Hematopoietic multipotent progenitor cell treated with erythropoietin and hydrocortisone succinate and interleukin-3 and kit ligand, for 8 days (in vitro differentiated cells): ENCODE results near the gene PCSK7.
"Not testable (repeated sequence)": the region's sequence is repeated elsewhere in the genome, so short reads cannot be mapped to it uniquely, and the experiment has no call there.

Experiments
- DNase-seq: peaks from one replicate; pipeline ENCODE4 v3.0.0-alpha.2; 2015

Gene PCSK7

DNA sequence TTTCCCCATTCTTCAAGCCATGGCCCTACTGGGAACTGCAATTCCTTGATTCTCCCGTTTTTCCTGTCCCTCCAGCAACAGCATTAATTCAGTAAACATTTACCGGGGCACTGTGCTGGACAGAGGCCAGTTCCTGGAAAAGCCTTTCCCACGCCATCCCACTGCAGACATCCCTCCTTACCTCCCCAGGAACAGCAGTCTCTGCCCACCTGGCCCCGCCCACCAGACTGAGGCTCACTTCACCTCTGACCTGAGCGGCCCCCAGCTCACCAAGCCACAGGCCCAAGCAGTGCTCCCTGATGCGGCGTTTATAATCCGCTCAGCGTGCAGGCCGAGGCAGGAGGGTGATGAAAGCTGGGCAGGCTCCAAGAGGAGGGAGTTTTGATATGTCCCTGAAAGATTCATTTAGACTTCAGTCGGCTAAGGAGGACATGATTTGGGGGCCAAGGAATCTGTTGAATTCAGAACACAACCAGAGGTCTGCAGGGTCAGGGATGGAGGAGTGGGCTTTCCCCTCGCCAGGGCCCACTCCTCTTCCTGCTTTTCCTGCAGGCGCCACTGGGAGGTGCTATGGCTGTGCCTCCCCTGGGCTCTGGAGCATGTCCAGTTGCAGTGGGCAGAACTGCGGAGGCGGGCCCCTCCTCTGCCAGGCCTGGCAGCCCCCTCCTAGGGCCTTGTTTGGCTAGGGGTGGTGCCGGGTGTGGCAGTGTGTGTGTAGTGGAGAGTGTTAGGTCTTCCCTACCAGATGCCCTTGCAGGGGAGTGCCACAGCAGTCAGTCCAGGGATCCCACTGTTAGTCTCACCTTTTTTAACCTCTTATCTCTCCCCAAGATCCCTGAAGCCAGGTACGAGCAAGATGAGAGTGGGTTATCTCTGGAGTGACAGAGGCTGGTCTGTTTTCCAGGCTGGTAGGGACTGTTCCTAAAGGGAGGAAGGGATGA, 34.1 kb downstream of the PCSK7 start:
- peak; percentile 37 for DNase-seq

DNA sequence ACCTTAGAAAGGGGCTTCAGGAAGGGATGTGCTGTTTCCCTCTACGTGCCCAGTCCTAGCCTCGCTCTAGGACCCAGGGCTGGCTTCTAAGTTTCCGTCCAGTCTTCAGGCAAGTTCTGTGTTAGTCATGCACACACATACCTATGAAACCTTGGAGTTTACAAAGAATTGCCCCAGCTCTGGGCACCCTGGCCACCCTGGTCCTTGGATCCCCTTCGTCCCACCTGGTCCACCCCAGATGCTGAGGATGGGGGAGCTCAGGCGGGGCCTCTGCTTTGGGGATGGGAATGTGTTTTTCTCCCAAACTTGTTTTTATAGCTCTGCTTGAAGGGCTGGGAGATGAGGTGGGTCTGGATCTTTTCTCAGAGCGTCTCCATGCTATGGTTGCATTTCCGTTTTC, 34.9 kb downstream of the PCSK7 start:
- no peak for DNase-seq

DNA sequence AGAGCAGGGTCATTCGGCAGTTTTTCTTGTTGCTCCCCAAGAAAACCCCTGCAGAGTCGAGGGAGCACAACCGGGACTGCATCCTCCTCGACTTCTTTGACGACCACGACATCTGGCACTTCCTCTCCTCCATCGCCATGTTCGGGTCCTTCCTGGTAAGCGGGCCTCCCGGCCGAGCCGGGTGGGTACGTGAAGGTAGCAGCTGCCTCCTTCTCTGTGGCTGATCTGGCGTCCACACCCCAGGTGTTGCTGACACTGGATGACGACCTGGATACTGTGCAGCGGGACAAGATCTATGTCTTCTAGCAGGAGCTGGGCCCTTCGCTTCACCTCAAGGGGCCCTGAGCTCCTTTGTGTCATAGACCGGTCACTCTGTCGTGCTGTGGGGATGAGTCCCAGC, 36.1 kb downstream of the PCSK7 start:
- DNase-seq, result no peak

DNA sequence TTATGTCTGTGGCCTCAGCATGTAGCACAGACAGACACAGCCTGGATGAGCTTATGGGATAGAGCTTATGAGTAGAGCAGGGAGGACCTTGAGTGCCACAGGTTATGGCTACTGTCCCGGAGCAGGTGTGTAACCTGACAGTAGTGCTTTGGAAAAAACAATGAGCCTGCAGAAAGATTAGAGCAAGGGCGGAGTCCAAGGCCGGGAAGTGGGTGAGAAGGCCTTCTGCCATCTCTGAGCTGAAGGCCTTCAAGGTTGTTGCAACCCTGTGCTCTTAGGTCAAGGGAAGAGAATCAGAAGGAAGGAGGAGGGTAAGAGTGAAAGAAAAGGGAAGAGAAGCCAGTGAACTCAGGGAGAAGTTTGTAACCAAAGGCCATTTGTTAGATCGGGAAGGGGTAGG, 36.6 kb downstream of the PCSK7 start:
- no peak for DNase-seq

DNA sequence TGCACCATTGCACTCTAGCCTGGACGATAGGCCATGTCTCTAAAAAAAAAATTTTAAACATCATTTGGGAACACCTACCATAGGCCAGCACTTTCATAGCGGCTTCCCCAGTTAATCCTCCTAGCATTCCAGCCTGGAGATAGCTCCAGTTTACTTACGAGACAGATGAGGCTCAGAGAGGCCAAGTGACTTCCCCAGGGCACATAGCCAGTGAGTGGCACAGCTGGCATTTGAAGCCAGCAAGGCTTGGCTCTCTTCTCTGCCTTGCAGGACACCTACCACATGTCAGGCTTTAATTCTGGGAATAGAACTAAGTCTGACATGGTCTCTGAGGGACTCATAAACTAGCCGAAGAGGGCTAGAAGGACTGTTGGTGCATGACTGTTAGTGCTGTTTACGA, 37.6 kb downstream of the PCSK7 start:
- no peak for DNase-seq

DNA sequence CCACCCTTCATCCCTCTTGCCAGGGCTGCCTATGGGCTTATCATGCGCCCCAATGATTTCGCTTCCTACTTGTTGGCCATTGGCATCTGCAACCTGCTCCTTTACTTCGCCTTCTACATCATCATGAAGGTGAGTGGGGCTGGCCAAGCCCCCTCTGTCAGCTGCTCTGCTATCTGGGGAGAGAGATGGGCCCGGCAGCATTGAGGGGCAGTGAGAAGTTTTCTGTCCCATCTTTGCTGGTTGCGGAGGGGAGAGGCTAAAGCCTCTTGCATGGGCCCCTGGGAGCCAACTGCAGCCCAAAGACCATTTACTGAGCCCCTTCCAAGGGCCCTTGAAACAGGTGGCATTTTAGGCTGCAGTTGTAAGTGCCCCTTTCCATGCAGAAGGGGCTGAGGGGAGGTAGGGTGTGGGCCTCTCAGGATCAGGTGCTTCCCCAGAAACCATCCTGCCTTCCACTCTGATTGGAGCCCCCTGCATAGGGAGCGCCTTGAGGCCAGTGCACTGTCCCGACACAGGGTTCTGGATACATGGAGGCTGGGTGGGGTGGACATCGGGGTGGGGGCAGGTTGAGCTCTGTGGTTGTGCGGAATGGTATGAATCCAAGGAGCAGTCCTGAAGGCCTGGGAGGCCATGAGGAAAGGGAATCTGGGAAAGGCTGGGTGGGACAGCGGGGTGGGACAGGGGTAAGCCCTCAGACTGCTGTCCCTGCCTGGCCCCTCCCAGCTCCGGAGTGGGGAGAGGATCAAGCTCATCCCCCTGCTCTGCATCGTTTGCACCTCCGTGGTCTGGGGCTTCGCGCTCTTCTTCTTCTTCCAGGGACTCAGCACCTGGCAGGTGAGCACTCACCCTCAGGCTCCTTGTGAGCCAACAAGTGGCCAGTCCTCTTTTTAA, 38.5 kb downstream of the PCSK7 start:
- no peak for DNase-seq

DNA sequence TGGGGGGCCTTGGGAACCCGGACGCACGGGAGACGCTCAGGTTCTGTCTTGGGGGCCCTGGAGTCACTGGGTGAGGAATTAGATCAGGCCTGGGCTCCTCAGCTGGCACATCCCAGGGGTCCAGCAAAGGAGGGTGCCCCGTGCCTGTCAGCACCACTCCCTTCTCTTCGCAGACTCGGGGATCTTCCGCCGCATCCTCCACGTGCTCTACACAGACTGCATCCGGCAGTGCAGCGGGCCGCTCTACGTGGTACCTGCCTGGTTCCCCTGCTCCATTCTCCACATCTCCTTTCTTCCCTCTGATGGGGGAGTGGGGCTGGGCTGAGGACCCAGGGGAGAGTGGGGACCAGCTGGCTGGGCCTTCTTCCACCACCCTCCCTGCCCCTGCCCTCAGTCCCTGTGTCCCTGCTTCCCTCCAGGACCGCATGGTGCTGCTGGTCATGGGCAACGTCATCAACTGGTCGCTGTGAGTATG, 39.4 kb downstream of the PCSK7 start:
- no peak for DNase-seq

DNA sequence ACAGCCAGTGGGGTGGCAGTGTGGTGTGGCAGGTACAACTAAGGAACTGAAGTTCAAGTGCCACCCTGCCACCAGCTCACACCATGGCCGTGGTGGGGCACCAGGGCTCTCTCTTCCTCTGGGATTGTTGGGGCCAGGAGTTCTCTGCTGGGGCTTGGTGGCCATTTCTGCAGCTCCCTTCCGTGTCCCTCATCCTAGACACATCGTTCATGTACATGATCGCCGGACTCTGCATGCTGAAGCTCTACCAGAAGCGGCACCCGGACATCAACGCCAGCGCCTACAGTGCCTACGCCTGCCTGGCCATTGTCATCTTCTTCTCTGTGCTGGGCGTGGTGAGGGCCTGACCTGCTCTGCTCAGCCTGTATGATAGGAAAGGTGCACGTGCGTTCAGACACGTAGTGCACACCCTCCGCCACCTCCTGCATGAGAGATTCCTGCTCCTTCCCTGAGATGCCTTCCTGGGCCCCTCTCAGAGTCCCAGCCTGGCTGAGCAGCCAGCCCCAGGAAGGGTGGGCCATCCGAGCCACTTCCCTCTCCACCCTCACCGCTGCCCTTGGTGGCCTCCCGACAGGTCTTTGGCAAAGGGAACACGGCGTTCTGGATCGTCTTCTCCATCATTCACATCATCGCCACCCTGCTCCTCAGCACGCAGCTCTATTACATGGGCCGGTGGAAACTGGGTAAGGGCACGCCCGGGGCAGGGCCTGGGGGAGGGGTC, 40.0 kb downstream of the PCSK7 start:
- DNase-seq, result no peak

DNA sequence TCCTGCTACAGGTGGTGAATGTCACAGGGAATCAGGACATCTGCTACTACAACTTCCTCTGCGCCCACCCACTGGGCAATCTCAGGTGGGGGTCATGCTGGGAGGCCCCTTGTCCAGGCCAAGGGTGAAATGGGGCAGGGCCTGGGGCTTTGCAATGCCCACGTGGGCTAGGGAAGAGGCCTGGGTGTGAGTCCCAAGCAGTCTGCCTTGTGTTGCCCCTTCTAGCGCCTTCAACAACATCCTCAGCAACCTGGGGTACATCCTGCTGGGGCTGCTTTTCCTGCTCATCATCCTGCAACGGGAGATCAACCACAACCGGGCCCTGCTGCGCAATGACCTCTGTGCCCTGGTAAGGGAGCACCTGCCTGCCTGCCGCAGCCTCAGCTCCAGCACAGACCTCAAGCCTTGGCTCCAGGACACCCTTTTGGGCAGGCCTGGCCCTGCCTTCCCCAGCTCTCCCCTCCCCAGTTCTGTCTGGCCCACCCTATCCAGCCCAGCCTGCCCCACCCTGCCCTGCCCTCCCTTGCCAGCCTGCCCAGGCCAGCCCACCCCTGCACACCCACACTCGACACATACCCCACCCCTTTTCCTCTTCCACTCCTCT, 41.8 kb downstream of the PCSK7 start:
- no peak for DNase-seq

DNA sequence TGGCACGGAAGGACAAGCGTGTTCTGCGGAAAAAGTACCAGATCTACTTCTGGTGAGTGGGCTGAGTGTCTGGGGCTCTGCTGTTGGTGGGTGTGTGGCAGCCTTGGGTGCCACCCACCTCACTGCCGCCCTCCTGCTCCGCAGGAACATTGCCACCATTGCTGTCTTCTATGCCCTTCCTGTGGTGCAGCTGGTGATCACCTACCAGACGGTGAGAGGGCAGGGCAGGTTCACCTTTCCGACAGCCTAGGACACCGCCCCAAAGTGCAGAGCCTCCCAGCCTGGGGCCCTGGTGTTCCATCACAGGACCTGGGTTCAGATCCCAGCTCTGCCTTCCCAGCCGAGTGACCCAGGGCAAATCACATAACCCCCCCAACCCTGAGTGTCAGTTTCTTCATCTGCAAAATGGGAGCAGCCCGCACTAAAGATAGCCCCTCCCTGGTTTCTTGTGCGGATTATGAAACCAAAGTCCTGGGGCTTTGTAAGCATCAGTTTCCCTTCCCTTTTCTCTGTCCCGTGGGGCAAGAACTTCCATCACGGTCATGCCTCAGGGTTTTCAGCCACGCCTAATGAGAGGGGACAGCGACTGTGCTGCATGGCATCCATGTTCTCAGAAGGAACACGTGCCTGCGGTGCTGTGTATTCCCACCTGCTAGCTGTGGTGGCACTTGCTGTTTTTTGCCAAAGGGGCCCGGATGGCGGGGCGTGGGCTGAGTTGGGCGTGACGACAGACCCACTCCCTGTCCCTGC, 42.5 kb downstream of the PCSK7 start:
- DNase-seq, result no peak

DNA sequence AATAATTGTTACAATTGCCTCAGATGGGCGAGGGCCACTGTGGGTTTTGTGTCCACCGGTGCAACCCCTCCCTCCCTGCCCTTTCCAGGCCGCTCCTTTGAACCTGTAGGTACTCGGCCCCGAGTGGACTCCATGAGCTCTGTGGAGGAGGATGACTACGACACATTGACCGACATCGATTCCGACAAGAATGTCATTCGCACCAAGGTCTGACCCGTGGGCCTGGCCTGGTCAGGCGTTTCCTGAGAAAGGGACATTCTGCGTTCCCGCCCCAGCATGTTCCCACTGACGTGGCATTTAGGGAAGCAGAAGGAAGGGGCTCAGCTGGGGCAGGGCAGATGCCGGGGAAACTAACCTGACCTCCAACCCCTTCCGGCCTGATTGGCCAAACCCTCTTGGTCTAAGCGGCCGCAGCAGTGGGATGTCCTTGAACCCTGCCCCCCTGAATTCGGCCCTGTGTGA, 43.2 kb downstream of the PCSK7 start:
- DNase-seq, result no peak

DNA sequence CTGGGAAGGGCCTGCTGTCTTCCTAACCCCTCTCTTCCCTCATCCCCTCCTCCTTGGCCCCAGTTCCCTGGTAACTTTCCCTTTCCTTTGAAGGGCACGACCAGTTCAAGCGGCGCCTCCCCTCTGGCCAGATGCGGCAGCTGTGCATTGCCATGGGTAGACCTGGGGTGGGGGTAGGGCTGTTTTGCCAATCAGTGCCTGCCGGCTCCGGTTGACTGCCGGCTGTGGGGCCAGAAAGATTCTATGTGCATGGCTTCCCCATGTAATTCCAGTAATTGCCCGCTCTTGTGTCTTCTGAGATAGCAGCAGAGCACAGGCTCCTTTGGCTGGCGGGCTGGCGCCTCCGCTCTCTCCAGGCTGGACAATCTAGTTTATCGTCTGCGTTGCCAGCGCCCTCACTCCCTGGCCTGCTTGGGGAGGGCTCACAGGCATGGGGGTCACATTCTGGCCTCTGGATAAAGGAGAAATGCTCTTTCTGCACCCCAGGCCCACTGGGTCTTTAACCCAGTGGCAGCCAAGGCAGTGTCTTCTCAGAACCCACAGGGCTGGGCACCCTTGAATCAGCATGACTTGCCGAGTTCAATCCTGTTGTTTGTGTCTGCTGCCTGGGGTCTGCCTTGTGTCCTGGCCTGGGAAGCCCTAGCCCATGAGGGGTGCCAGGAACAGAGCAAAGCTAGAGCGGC, 43.9 kb downstream of the PCSK7 start:
- no peak for DNase-seq

DNA sequence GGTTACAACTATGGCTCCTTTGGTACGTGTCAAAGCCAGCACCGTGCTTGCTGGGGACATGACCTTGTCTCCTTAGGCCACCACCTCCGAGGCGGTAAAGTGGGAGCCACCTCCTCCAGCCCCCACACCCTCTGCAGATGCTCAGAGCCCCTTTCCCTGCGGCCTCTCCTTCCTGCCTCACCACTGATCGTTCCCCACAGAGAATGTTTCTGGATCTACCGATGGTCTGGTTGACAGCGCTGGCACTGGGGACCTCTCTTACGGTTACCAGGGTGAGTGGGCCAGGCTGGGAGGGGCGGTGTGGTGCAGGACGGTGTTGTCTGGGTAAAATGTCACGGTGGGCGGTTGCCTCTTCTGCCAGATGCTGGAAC, 44.5 kb downstream of the PCSK7 start:
- no peak for DNase-seq

DNA sequence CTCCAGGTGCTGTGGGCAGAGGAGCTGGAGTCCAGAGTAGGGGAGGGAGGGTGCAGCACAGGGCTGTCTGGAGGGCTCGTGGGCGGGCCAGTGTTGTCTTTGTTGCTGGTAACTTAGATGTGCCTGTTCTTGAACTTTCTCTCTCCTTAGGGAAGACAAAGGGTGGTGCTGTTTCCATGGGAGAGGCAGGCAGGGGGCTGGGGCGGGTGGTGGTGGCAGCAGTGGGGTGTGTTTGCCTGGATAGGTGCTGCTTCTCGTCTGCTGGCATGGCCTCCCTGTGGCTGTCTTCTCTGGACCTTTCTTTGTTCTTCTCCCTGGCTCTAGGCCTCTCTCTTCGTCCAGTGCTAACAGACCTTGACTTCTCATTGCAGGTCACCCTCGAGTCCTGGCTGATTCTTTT, 44.9 kb downstream of the PCSK7 start:
- no peak for DNase-seq

DNA sequence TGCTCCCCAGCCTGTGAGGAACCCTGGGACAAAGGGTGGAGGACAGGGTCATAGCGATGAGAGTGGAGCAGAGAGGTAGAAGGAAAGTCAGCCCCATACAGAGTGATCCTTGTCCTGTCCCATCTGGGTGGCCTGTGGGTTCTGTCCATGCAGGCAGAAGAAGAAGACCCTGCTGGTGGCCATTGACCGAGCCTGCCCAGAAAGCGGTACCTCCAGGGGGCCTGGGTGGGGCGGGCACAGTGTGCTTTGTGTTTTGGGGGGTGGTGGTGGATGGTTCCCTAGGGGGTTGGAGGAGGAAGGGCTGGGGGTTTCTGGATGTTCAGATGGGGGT, 45.5 kb downstream of the PCSK7 start:
- no peak for DNase-seq

DNA sequence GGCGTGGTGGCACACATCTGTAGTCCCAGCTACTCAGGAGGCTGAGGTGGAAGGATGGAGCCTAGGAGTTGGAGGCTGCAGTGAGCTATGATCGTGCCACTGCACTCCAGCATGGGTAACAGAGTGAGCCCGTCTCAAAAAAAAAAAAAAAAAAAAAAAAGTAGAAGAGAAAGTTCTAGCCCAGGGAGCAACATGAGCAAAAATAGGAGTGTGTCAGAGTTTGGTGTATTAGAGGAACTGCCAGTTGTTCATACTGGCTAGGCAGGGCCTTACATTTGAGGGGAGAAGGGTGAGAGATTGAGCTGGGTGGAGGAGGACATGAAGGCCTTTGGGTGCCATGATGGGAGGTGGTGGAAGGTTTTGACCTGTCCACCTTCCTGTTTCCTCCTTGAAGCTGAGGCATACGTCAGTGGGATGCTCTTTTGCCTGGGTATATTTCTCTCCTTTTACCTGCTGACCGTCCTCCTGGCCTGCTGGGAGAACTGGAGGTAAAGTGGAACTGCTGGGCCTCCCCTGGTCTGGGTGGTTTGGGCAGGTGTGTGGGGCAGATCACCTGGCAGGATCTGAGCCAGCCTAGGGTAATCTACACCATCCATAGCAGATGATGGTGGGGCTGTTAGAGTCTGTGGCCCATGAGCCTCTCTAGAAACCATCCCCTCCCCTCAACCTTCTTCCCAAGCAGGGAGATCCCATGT, 46.0 kb downstream of the PCSK7 start:
- DNase-seq, result no peak

DNA sequence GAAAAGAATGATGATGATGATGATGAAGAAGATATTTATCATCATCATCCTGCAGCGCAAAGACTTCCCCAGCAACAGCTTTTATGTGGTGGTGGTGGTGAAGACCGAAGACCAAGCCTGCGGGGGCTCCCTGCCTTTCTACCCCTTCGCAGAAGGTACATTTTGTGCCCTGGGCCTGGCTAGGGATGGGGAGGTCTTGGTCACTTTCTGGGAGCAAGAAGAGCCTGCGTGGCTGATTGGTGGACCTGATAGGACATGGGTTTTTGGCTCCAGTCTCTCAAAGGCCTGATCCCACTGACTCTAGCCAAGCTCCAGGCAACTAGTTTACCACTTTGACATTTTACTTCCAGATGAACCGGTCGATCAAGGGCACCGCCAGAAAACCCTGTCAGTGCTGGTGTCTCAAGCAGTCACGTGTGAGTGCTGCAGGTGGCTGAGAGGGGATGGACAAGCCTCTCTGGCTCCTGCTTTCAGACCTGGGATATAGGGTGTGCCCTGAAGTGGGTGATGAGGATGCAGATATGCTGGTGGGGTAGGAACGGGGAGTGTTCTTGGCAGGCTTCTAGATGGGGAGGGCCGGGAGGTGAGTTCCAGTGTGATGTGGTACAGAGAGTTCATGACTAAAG, 48.0 kb downstream of the PCSK7 start:
- no peak for DNase-seq

DNA sequence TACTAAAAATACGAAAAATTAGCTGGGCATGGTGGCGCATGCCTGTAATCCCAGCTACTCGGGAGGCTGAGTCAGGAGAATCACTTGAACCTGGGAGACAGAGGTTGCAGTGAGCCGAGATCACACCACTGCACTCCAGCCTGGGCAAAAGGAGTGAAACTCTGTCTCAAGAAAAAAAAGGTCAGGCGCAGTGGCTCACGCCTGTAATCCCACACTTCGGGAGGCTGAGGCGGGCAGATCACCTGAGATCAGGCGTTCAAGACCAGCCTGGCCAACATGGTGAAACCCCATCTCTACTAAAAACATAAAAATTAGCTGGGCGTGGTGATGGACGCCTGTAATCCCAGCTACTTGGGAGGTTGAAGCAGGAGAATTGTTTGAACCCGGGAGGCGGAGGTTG, 48.7 kb downstream of the PCSK7 start:
- not testable (repeated sequence) for DNase-seq

DNA sequence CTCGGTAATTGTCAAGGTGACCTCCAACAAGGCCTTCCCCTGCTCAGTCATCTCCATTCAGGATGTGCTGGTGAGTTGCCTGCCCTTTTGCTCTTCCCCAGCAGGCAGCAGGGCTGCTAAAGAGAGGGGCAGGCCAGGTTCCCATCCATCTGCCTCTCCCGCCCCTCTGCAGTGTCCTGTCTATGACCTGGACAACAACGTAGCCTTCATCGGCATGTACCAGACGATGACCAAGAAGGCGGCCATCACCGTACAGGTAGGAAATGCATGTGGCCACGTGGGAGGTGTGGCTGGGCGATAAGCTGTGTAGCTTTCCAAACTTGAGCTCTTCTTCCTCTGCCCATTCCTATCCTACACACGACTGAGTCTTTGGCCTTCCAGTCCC, 49.3 kb downstream of the PCSK7 start:
- no peak for DNase-seq
